Measurements from ENCODE around the gene PYROXD2. TPM values are rescaled to one million over a fixed set of nuclear protein-coding genes. Genes with fewer than 3 reads are reported as not detected.

Gene PYROXD2
- polyA plus RNA-seq, 1 of the 3 experiments (the other 2 are of a cell fraction): 26.7 TPM

DNA sequence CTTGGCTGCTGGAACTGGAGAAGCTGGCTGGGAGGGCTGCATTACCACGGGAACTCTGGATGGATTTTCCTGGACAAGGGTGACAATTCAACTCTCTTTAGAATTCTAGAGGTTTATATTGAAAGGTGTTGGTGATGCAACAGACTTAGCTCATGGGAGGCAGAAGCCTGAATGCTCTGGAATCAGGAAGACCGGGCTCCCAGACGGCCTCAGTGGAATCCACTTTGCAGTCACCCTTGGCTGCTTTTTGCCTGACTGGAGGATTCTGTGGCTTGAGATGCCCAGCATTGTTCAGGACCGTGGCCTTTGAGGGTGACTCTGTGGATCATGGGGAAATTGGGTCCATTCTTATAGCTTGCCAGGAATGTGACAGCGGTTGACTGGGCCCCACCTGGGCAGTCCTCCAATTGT, 32.3 kb downstream of the PYROXD2 start:
- no peak overlapping the region for H3K4me2 ChIP-seq

DNA sequence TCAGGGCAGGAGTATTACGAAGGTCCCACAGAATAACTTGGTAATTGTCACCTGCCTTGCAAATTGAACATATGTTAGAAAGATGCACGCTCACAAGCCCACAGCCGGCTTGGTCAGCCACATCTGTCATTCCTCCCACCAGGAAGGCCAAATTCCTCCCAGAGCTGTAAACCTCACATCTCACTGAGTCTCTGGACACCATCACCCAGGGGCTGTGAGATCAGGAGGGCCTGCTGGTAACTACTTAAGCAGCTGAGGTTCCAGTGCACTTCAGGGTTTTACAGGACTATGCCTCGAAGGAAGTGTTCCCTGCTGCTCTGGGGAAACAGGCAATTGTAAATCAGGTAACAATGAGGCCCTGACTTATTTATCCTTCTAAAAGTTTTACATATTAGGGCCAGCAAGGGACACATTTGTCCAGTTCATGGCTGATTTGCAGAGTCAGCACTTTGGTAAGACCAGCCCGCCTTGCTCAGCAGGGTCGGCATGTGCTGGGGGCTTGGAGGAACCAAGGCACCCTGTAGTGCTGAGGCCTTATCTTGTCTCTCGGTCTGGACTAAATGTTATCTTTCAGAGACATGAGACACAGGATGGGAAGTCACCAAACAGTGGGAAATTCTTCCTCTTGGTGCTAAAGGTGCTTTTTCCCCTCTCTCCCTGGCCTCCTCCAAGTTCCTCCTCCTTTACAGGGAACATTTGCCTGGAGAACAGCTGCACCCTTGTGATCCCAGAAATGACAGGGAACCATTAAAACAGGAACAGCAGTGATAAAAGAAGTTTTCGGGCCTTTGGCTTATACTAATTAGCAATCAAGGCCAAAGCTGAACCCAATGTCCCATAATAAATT, 34.3 kb downstream of the PYROXD2 start:
- no peak for DNase-seq
- Histone ChIP-seq H3K9me2 (no peaks in the 10 kb centered on the region), H3K4me2 (no peak overlapping the region), H3K4me3 (ENCODE audit: low read depth in 2 of 2, low read length in 1 of 2) (no peak overlapping the region), H3F3A (replicated peaks; ENCODE audit: insufficient read depth) (no peaks in the 10 kb centered on the region), H3K27me3 (ENCODE audit: insufficient read depth) (no peaks in the 10 kb centered on the region), H4K20me1 (ENCODE audit: insufficient read depth) (no peaks in the 10 kb centered on the region), H2AFZ (ENCODE audit: low read depth) (no peak overlapping the region), H3K79me2 (ENCODE audit: insufficient read depth) (no peaks in the 10 kb centered on the region), H3K4me1 (ENCODE audit: control insufficient read depth in 1 of 2, insufficient read depth in 2 of 2, low read depth in 1 of 2, low read length in 1 of 2) (peaks cover 4 to 5% of the 10 kb centered on the region in 2 experiments; a peak in 1 of 4 replicates), H3K9me3 (no peaks in the 10 kb centered on the region), H3K9ac (no peak overlapping the region), H3K27ac (ENCODE audit: low read depth in 2 of 2, low read length in 1 of 2) (no peak overlapping the region), H3K36me3 (replicated peaks in 1 of 2; ENCODE audit: control insufficient read depth in 1 of 2, insufficient read depth in 2 of 2, low read length in 1 of 2) (no peaks in the 10 kb centered on the region)
- WGBS (ENCODE audit: low lambda C conversion rate): 88% methylated on average over 8 of the region's 8 CpGs
- no peak for TF ChIP-seq FOXM1 (IDR thresholded peaks at IDR 0.05; ENCODE audit: low read depth)
- no peak for TF ChIP-seq RFX5 (IDR thresholded peaks at IDR 0.05; ENCODE audit: low read length)
- no peak for TF ChIP-seq RXRA (IDR thresholded peaks at IDR 0.05; ENCODE audit: borderline replicate concordance, low read depth)
- no peak for TF ChIP-seq RCOR1 (IDR thresholded peaks at IDR 0.05; ENCODE audit: low read length)
- TF ChIP-seq YY1 (IDR thresholded peaks at IDR 0.05; ENCODE audit: low read depth): no peak
- TF ChIP-seq, protein P1, sequence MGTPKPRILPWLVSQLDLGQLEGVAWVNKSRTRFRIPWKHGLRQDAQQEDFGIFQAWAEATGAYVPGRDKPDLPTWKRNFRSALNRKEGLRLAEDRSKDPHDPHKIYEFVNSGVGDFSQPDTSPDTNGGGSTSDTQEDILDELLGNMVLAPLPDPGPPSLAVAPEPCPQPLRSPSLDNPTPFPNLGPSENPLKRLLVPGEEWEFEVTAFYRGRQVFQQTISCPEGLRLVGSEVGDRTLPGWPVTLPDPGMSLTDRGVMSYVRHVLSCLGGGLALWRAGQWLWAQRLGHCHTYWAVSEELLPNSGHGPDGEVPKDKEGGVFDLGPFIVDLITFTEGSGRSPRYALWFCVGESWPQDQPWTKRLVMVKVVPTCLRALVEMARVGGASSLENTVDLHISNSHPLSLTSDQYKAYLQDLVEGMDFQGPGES (IDR thresholded peaks at IDR 0.05; ENCODE audit: low read depth, low read length): no peak
- no peak for TF ChIP-seq EP300 (IDR thresholded peaks at IDR 0.05; ENCODE audit: borderline replicate concordance in 1 of 2, low read depth in 1 of 2, low read length in 1 of 2)
- TF ChIP-seq, protein P2, sequence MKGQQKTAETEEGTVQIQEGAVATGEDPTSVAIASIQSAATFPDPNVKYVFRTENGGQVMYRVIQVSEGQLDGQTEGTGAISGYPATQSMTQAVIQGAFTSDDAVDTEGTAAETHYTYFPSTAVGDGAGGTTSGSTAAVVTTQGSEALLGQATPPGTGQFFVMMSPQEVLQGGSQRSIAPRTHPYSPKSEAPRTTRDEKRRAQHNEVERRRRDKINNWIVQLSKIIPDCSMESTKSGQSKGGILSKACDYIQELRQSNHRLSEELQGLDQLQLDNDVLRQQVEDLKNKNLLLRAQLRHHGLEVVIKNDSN (IDR thresholded peaks at IDR 0.05; ENCODE audit: borderline replicate concordance, low read depth): no peak
- TF ChIP-seq RAD21 (IDR thresholded peaks at IDR 0.05; ENCODE audit: low read length): no peak
- TF ChIP-seq JUND (IDR thresholded peaks at IDR 0.05): no peak
- TF ChIP-seq, protein P3, sequence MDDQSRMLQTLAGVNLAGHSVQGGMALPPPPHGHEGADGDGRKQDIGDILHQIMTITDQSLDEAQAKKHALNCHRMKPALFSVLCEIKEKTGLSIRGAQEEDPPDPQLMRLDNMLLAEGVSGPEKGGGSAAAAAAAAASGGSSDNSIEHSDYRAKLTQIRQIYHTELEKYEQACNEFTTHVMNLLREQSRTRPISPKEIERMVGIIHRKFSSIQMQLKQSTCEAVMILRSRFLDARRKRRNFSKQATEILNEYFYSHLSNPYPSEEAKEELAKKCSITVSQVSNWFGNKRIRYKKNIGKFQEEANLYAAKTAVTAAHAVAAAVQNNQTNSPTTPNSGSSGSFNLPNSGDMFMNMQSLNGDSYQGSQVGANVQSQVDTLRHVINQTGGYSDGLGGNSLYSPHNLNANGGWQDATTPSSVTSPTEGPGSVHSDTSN (IDR thresholded peaks at IDR 0.05): no peak
- no peak for TF ChIP-seq TAF1 (IDR thresholded peaks at IDR 0.05; ENCODE audit: borderline replicate concordance, low read depth, low read length)
- TF ChIP-seq EZH2phosphoT487 (IDR thresholded peaks at IDR 0.05; ENCODE audit: borderline replicate concordance, low read depth): no peak
- ChIA-PET CTCF (no interaction called here), POLR2A (no interaction called here)

More for the DNA sequence above, 32.3 kb downstream of the PYROXD2 start:
- Histone ChIP-seq H4K20me1 (ENCODE audit: insufficient read depth) (no peaks in the 10 kb centered on the region), H3K9me3 (no peaks in the 10 kb centered on the region), H3K9me2 (no peaks in the 10 kb centered on the region), H3K4me3 (ENCODE audit: low read depth in 2 of 2, low read length in 1 of 2) (no peak overlapping the region), H3K4me1 (ENCODE audit: control insufficient read depth in 1 of 2, insufficient read depth in 2 of 2, low read depth in 1 of 2, low read length in 1 of 2) (peaks cover 0 to 4% of the 10 kb centered on the region in 2 experiments; a peak in 1 of 4 replicates), H3K79me2 (ENCODE audit: insufficient read depth) (no peaks in the 10 kb centered on the region), H3K27me3 (ENCODE audit: insufficient read depth) (no peaks in the 10 kb centered on the region), H3K9ac (no peak overlapping the region), H3K27ac (ENCODE audit: low read depth in 2 of 2, low read length in 1 of 2) (peak overlapping the region in 1 of 2 experiments; percentile 44; a peak in 2 of 4 replicates), H3K36me3 (replicated peaks in 1 of 2; ENCODE audit: control insufficient read depth in 1 of 2, insufficient read depth in 2 of 2, low read length in 1 of 2) (no peaks in the 10 kb centered on the region), H3F3A (replicated peaks; ENCODE audit: insufficient read depth) (no peaks in the 10 kb centered on the region), H2AFZ (ENCODE audit: low read depth) (no peak overlapping the region)
- WGBS (ENCODE audit: low lambda C conversion rate): 100% methylated on average over 3 of the region's 5 CpGs
- ChIA-PET CTCF (interaction anchor here (1.2 to 1.9 kb wide), 2 partner anchors 8 to 72 kb away, joined by 3 to 5 read pairs; no protein-coding TSS in a partner anchor), POLR2A (no interaction called here)
- TF ChIP-seq NRF1 (IDR thresholded peaks at IDR 0.05; ENCODE audit: low read depth, low read length) (no peak), RAD21 (IDR thresholded peaks at IDR 0.05; ENCODE audit: low read length) (no peak), GABPA (IDR thresholded peaks at IDR 0.05; ENCODE audit: low read depth) (no peak), YY1 (IDR thresholded peaks at IDR 0.05; ENCODE audit: low read depth) (no peak), FOSL2 (IDR thresholded peaks at IDR 0.05; ENCODE audit: borderline replicate concordance, low read depth) (no peak), FOXM1 (IDR thresholded peaks at IDR 0.05; ENCODE audit: low read depth) (no peak), FOXJ3 (CRISPR knock-in tag; IDR thresholded peaks at IDR 0.05) (no peak), POLR2AphosphoS5 (IDR thresholded peaks at IDR 0.05; ENCODE audit: low read depth, low read length) (no peak), TCF12 (IDR thresholded peaks at IDR 0.05) (no peak)
- TF ChIP-seq, protein P4, sequence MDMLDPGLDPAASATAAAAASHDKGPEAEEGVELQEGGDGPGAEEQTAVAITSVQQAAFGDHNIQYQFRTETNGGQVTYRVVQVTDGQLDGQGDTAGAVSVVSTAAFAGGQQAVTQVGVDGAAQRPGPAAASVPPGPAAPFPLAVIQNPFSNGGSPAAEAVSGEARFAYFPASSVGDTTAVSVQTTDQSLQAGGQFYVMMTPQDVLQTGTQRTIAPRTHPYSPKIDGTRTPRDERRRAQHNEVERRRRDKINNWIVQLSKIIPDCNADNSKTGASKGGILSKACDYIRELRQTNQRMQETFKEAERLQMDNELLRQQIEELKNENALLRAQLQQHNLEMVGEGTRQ (IDR thresholded peaks at IDR 0.05; ENCODE audit: borderline replicate concordance, low read depth, low read length): no peak
- TF ChIP-seq, protein P5, sequence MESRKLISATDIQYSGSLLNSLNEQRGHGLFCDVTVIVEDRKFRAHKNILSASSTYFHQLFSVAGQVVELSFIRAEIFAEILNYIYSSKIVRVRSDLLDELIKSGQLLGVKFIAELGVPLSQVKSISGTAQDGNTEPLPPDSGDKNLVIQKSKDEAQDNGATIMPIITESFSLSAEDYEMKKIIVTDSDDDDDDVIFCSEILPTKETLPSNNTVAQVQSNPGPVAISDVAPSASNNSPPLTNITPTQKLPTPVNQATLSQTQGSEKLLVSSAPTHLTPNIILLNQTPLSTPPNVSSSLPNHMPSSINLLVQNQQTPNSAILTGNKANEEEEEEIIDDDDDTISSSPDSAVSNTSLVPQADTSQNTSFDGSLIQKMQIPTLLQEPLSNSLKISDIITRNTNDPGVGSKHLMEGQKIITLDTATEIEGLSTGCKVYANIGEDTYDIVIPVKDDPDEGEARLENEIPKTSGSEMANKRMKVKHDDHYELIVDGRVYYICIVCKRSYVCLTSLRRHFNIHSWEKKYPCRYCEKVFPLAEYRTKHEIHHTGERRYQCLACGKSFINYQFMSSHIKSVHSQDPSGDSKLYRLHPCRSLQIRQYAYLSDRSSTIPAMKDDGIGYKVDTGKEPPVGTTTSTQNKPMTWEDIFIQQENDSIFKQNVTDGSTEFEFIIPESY (IDR thresholded peaks at IDR 0.05; ENCODE audit: borderline replicate concordance, low read depth): no peak
- DNase-seq: no peak
